ENCODE data around the gene MAGI2. TPM values are rescaled to one million over a fixed set of nuclear protein-coding genes. Genes with fewer than 3 reads are reported as not detected.

Gene MAGI2
- total and polyA plus RNA-seq, 2 donors (not counting 3 experiments of a cell fraction or from before 2014, with no cell fraction given) = 0.28 to 6.0 TPM

DNA sequence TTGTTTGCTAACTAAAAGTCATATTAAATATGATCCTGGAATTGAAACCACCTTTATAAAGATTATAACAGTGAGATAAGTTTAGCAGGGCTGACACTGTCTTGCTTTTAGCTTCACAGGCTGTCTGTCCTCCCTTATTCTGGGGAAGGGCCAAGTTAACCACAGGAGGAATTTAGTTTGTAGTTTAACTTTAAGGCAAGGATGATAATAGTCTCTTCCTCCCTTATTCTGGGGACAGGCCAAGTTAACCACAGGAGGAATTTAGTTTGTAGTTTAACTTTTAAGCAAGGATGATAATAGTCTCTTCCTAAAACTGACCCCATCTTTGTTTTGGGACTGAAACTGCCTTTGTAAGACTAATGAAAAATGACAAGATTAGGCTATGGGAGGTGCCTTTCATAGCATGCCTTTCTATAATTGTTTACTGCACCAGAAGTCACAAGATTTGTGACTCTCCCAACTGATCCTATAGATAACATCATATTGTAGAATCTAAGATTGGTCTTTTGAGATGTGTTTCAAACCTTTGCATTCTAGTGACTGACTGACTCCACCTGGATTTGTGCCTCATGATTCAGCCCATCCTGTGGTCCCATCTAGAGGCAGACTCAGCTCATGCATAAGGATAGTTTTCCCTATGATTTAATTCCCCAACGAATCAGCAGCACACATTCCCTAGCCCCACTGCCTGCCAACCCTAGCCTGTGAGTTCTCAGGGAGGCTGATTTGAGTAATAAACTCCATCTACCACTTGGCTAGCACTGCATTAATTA, 212.0 kb downstream of the MAGI2 start:
- no peak overlapping the region for H2AFZ ChIP-seq (ENCODE audit: low read depth, low read length)
- TF ChIP-seq FOS (IDR thresholded peaks at IDR 0.05; ENCODE audit: borderline replicate concordance, insufficient read depth, low read length) (no peak), MYC (IDR thresholded peaks at IDR 0.05; ENCODE audit: low read depth, low read length) (no peak), POLR2AphosphoS5 (IDR thresholded peaks at IDR 0.05; ENCODE audit: insufficient read depth, low read depth, low read length) (no peak), EZH2 (IDR thresholded peaks at IDR 0.05; ENCODE audit: borderline replicate concordance, low read depth, low read length, severe bottlenecking) (no peak), JUN (IDR thresholded peaks at IDR 0.05; ENCODE audit: borderline replicate concordance, insufficient read depth, insufficient read length, low read depth) (no peak), GATA2 (IDR thresholded peaks at IDR 0.05; ENCODE audit: insufficient read depth, insufficient read length, low read depth, low read length) (no peak)
- TF ChIP-seq, protein P1, sequence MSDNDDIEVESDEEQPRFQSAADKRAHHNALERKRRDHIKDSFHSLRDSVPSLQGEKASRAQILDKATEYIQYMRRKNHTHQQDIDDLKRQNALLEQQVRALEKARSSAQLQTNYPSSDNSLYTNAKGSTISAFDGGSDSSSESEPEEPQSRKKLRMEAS (IDR thresholded peaks at IDR 0.05; ENCODE audit: insufficient read depth, insufficient read length) = no peak
- H3K36me3 ChIP-seq (ENCODE audit: control insufficient read depth in 2 of 2, extremely low read depth in 1 of 2, insufficient read depth in 2 of 2, low read length in 2 of 2) = no peaks in the 10 kb centered on the region
- BruUV-seq (replicated peaks) = no TSS peak
- H3K79me2 ChIP-seq (ENCODE audit: control insufficient read depth, insufficient read depth, low read length) = no peaks in the 10 kb centered on the region
- POLR2A ChIA-PET = no interaction called here
- no peaks in the 10 kb centered on the region for H3K27me3 ChIP-seq (ENCODE audit: control insufficient read depth in 2 of 2, insufficient read depth in 2 of 2, low read length in 2 of 2)
- H3K9me1 ChIP-seq (replicated peaks; ENCODE audit: control insufficient read depth, extremely low read depth, insufficient read depth, low read length) = no peaks in the 10 kb centered on the region
- DNase-seq (ENCODE audit: low read depth, low spot score) (no peak), FAIRE-seq (no peak)
- no peak overlapping the region for H3K27ac ChIP-seq (ENCODE audit: insufficient read depth, low read depth, low read length)
- dilution Hi-C loops (cut with MboI; ENCODE audit: extremely low pct_ligation_motif_present, low sequenced_read_pairs) (no loop called here), intact Hi-C loops (cut with micrococcal nuclease) (no loop called here)
- H3K4me2 ChIP-seq (ENCODE audit: insufficient read depth, low read length) = no peak overlapping the region
- CTCF ChIA-PET = interaction anchor here (1.3 to 1.4 kb wide), 2 partner anchors 31 to 57 kb away, joined by 3 read pairs; no protein-coding TSS in a partner anchor
- H4K20me1 ChIP-seq (replicated peaks; ENCODE audit: control insufficient read depth, extremely low read depth, insufficient read depth, low read length) = no peaks in the 10 kb centered on the region
- no peak overlapping the region for H3K9ac ChIP-seq (replicated peaks; ENCODE audit: extremely low read depth, insufficient read depth, low read length)
- no peaks in the 10 kb centered on the region for H3K4me1 ChIP-seq (ENCODE audit: control insufficient read depth, extremely low read depth, insufficient read depth, low read length)
- no peaks in the 10 kb centered on the region for H3K9me3 ChIP-seq (replicated peaks; ENCODE audit: control insufficient read depth, insufficient read depth, low read length)
- H3K4me3 ChIP-seq (replicated peaks in 1 of 3; ENCODE audit: insufficient read depth in 1 of 3, low read depth in 1 of 3, low read length in 3 of 3) = no peak overlapping the region
